ENCODE results near the gene ADPRS. TPM values are rescaled to one million over a fixed set of nuclear protein-coding genes. Genes with fewer than 3 reads are reported as not detected.

ADPRS gene
- total RNA-seq, 2 donors from 2014 or later, result 34.0 to 34.1 TPM

DNA sequence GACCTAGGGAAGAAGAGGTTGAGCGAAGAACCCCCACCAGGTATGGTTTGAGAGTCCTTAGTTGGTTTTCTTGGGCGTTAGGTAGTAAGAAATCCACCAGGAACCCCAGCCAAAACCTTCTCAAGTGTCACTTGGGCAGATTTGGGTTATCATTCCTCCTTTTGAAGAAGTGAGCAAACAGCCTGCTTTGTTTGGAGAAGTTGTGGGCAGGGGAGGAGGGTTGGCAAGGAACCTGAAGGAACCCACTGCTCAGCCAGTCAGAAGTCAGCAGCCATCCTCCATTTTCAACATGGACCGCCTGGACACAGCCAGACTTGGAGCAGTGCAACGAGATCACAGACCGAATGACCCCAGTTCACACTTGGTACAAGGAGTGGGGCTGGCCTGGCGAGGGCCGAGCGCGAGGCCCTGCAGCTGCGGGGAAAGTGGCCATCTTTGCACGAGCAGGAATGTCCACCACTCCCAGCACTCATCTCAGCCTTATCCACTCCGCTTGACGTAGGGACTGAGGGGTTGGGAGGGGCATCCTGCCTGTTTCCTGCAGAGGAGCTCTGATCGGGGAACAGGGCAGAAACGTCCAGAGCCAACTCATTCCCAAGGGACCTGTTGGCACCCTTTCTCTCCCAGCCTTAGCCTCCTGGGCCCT lies 7.2 kb downstream of the ADPRS start:
- no peak overlapping the region for H3K4me3 ChIP-seq
- ATAC-seq (ENCODE audit: insufficient number of reproducible peaks, low FRiP score, low read depth), result no peak
- H3K27me3 ChIP-seq (replicated peaks; ENCODE audit: insufficient read depth), result no peaks in the 10 kb centered on the region
- H3K27ac ChIP-seq, result no peak overlapping the region
- H3K36me3 ChIP-seq, result peaks cover 34% of the 10 kb centered on the region
- no peak for DNase-seq (ENCODE audit: low spot score)
- TF ChIP-seq, protein P1, sequence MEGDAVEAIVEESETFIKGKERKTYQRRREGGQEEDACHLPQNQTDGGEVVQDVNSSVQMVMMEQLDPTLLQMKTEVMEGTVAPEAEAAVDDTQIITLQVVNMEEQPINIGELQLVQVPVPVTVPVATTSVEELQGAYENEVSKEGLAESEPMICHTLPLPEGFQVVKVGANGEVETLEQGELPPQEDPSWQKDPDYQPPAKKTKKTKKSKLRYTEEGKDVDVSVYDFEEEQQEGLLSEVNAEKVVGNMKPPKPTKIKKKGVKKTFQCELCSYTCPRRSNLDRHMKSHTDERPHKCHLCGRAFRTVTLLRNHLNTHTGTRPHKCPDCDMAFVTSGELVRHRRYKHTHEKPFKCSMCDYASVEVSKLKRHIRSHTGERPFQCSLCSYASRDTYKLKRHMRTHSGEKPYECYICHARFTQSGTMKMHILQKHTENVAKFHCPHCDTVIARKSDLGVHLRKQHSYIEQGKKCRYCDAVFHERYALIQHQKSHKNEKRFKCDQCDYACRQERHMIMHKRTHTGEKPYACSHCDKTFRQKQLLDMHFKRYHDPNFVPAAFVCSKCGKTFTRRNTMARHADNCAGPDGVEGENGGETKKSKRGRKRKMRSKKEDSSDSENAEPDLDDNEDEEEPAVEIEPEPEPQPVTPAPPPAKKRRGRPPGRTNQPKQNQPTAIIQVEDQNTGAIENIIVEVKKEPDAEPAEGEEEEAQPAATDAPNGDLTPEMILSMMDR (IDR thresholded peaks at IDR 0.05), result no peak
- no peaks in the 10 kb centered on the region for H3K9me3 ChIP-seq
- H3K4me1 ChIP-seq (ENCODE audit: control insufficient read depth in 1 of 2, low read depth in 2 of 2), result peaks cover 6 to 16% of the 10 kb centered on the region in 2 donors

DNA sequence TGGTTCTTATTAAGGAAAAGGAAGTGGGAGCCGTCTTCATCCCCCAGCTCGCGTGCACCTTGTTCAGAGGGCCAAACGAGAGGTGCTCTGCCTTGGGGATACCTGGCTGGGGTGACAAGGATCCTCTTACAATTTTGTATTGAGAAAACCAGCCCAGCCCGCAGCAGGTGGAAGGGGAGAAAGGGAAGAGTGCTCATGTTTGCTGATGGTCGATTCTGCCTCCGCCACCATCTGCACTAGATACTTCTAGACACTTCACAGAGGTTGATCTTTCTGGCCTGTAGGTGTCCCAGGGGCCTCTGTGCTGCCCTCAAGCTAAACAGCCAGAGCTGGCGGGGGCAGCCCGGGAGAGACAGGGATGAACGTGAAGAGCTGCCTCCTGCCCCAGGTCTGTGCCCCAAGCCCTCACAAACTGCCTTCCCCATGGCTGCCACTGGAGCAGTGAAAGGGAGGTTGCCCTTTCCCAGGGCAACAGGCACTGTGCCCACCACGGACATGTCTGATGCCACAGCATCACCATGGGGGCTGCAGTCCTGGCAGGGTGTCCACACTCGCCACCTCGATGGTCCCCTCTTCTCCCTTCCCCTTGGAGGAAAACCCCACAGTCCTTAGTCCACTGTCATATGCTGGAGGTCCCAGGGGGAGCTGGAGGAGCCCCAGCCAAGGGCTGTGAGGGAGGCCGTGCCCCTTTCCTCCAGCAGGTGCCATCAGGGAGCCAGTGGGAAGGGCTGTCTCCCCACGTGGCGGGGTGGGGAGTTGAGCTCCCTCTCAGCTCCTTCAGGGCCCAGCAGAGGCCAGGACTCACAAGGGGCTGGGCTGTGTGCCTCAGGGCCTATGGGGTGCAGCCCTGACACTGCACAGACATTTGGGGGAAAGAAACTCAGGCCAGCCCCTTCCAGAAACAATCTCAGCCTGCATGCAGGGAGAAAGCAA lies 8.1 kb downstream of the ADPRS start:
- no peak overlapping the region for H3K4me3 ChIP-seq
- peaks cover 30% of the 10 kb centered on the region for H3K36me3 ChIP-seq
- ATAC-seq (ENCODE audit: insufficient number of reproducible peaks, low FRiP score, low read depth), result no peak
- no peaks in the 10 kb centered on the region for H3K27me3 ChIP-seq (replicated peaks; ENCODE audit: insufficient read depth)
- no peak for DNase-seq (ENCODE audit: low spot score)
- TF ChIP-seq, protein P1 (IDR thresholded peaks at IDR 0.05), result no peak
- H3K9me3 ChIP-seq, result no peaks in the 10 kb centered on the region
- H3K27ac ChIP-seq, result no peak overlapping the region
- peaks cover 6 to 7% of the 10 kb centered on the region in 2 donors for H3K4me1 ChIP-seq (ENCODE audit: control insufficient read depth in 1 of 2, low read depth in 2 of 2)

DNA sequence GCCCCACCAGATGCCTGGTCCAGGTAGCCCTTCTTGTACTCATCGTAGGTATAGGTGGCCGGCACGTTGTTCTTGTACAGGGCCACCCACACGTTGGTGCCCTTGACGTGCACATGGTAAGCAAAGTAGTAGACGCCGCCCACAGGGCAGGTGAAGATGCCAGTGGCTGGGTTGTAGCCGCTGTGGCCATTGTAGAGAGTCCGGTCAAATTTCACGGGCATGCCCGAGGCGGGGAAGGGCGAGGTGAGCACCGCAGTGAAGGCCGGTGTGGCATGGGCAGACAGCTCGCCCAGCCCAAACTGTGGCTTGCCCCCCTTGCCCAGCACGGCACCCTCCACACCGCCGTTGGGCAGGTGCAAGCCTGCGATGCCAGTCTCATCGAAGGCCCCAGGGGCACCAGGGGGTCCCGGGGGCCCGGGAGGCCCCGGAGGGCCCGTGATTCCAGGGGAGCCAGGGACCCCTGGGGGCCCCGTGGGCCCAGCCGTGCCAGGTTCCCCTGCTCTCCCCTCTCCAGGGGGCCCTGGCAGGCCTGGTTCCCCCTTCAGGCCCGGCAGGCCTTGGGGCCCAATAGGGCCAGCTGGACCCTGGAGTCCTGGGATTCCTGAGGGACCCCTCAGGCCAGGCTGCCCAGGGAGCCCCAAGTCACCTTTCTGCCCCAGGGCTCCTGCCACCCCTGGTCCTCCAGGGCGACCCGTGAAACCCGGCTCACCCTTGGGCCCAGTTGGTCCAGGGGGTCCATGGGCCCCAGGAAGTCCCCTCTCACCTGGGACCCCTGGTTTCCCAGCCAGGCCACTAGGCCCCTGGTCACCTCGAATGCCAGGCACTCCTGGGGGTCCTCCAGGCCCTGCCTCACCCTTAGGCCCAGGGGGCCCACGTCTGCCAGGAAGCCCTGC lies 9.2 kb downstream of the ADPRS start:
- no peak for ATAC-seq (ENCODE audit: insufficient number of reproducible peaks, low FRiP score, low read depth)
- H3K4me3 ChIP-seq, result no peak overlapping the region

DNA sequence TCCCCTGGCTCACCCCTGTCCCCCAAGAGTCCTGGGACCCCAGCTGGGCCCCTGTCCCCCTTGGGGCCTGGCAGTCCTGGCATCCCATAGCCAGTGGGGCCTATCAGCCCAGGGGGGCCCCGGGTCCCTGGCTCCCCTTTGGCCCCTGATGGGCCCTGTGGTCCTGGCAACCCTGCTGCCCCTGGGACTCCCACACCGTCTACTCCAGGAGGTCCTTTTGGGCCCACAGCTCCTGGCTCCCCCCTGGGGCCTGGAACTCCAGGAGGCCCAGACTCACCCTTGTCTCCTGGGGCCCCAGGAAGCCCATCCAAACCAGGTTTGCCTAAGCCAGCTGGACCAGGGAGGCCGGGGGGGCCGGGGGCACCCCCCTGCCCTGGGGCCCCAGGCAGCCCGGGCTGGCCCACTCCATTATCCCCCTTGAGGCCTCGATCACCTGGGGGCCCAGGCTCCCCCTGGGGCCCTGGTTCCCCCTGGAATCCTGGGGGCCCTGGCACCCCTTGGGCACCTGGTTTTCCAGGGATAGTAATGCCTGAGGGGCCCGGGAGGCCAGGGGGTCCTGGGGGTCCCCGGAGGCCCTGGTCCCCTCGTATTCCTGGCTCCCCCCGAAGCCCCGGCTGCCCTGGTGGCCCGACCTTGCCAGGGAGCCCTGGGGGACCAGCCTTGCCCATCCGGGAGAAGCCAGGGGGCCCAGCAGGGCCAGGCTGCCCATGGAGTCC lies 10.1 kb downstream of the ADPRS start:
- TF ChIP-seq, protein P1 (IDR thresholded peaks at IDR 0.05), result no peak
- DNase-seq (ENCODE audit: low spot score) (no peak), ATAC-seq (ENCODE audit: insufficient number of reproducible peaks, low FRiP score, low read depth) (no peak)
- peak overlapping the region in 1 of 2 donors; percentile 43 for H3K27ac ChIP-seq
- H3K4me3 ChIP-seq, result no peak overlapping the region
- H3K36me3 ChIP-seq, result peaks cover 11% of the 10 kb centered on the region
- H3K27me3 ChIP-seq (replicated peaks; ENCODE audit: insufficient read depth), result no peaks in the 10 kb centered on the region
- no peaks in the 10 kb centered on the region for H3K9me3 ChIP-seq
- H3K4me1 ChIP-seq (ENCODE audit: control insufficient read depth in 1 of 2, low read depth in 2 of 2), result peaks cover 6% of the 10 kb centered on the region in 2 donors

More for the DNA sequence above, 9.2 kb downstream of the ADPRS start:
- Histone ChIP-seq H3K27me3 (replicated peaks; ENCODE audit: insufficient read depth) (no peaks in the 10 kb centered on the region), H3K9me3 (no peaks in the 10 kb centered on the region), H3K36me3 (peaks cover 19% of the 10 kb centered on the region), H3K27ac (no peak overlapping the region), H3K4me1 (ENCODE audit: control insufficient read depth in 1 of 2, low read depth in 2 of 2) (peaks cover 6% of the 10 kb centered on the region in 2 donors)
- TF ChIP-seq, protein P1 (IDR thresholded peaks at IDR 0.05), result no peak
- DNase-seq (ENCODE audit: low spot score), result no peak
